ENCODE results near the gene FAM3C.

The FAM3C gene

GRCh38 chr7:121406944-121407343 lies 10.8 kb upstream of the FAM3C start:
- DNase-seq = no peak

DNA sequence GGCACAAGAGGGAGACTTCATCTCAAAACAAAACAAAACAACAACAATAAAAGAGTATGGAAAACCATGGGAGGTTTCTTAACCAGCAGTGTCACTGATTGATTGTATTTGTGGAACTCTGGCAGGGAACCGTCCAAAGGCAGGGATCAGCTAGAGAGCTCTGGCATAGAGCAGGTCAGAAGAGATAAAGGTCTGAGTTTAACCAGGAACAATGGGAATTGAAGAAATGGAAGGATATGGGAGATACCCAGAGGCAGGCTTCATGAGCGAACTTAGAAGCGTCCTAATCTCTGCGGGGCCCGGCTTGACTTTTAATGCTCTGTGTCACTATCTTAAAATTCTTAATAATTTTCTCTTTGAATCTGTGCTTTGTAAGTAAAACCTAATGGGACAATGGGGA lies 10.4 kb upstream of the FAM3C start:
- DNase-seq = no peak

DNA sequence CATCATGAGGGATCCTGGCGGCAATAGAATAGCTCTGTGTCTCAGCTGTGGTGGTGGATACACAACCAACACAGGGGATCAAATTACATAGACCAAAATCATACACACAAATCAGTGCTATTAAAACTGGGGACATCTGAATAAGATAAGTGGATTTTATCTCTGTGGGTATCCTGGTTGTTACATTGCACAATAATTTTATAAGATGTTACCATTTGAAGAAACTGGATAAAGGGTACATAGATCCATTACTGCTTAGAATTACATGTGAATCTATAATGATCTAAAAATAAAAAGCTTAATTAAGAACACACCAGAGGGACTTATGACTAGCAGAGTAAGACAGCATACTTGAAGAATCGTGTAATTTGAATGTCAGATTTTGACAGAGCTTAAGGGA lies 8.2 kb upstream of the FAM3C start:
- DNase-seq = peak in 1 of 3 experiments; percentile 41

- DNase-seq = no peak
These were observed 6.6 kb upstream of the FAM3C start for GRCh38 chr7:121402701-121403100.

DNA sequence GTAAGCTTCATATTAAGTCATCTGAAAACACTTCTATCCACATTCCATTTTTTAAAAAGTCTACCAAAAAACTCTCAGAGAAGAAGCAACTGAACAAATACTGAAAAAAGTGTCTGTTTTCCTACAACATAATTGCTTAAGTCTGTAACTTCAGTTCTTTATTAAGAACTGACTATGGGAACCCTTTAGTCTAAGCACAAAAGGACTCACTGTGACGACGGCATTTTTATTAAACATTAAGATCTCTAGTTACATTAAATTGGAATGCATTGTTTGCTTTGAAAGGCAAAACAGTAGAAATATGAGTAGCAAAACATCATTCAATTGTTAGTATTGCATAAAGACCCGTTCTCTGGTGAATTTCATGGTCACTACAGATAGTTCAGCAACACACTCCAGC lies 5.8 kb upstream of the FAM3C start:
- DNase-seq = peak in 1 of 3 experiments; percentile 40

GRCh38 chr7:121398246-121398645 lies 2.1 kb upstream of the FAM3C start:
- DNase-seq = peak in 1 of 3 experiments; percentile 37

DNA sequence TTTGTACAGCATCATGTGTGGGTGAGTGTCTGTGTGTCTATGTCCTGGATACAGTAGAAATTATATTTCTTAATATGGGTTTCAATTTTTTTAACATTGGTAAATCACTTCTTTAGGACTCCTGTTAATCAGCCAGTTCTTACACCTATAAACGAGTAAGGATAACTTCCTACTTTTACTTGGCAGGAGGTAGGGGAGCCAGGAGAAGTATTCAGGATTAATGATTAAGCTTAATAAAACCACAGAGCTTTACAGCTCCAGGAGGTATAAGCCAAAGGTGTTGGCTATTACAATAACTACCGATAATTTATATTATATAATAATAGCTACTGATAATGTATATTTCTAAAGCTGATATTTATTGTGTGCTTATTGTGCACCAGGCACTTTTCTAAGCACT lies 1.7 kb upstream of the FAM3C start:
- no peak for DNase-seq

DNA sequence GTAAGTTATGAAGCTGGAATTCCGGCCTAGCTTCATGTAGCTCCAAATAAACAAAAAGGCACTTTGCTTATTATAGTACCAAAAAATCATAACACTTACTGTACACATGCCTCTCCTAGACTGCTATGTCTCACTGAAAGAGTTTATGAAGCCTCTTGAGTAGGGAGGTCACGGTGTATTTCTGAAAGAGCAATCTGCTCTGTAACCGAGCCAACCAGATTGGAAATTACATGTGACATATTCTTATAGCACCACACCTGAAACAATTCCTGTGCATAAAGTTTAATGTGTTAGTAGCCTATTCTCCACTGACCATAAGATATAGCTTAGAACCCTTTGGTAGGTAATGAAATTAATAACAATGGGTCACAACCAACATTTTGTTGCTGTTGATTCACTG lies 1.3 kb upstream of the FAM3C start:
- DNase-seq = peak in 2 of 3 experiments; percentile 16 to 23

GRCh38 chr7:121395494-121395960 lies 581 bp downstream of the FAM3C start:
- DNase-seq = peak; percentile 47 to 92 (median 83)

GRCh38 chr7:121394709-121395140 lies 1.4 kb downstream of the FAM3C start:
- peak in 1 of 3 experiments; percentile 16 for DNase-seq

- DNase-seq = no peak
These were observed 3.1 kb downstream of the FAM3C start for GRCh38 chr7:121393005-121393366.

DNA sequence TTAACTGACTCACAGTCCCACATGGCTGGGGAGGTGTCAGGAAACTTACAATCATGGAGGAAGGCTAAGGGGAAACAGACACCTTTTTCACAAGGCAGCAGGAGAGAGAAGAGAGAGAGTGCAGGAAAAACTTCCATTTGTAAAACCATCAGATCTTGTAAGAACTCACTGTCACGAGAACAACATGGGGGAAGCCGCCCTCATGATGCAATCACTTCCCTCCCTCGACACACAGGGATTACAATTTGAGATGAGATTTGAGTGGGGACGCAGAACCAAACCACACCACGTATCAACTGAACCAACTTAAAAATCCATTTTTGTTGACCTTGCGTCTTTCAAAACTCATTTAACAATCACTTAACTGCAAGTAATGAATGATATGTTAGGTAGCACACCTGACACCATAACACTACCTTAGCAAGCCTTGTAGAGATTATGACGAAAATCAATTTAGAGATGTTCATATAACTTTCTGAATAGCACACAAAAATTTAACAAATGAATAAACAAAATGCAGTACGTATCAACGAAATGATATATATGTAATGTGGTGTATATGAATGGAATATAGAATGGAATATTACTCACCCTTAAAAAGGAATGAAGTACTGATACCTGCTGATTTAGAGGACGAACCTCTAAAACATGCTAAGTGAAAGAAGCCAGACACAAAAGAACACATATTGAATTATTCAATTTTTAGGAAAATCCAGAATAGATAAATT lies 3.7 kb downstream of the FAM3C start:
- DNase-seq = no peak

DNA sequence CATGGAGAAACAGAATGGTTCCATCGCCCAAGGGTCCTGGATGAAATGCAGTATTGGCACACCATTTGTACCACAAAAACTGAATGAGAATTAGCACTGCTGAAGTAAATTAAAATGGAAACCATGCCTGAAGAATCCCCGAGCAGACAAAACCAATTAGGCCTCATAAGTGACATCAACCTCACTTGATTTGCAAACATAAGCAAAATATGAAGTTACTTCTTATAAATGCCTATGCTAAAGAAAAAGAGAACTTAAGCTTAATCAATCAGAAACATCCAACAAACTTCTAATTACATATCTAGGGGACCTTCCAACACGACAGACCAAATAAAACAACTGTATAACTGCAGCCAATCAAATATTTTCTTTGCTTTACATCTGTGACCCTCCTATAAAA lies 4.4 kb downstream of the FAM3C start:
- DNase-seq = no peak

GRCh38 chr7:121390617-121391016 lies 5.5 kb downstream of the FAM3C start:
- DNase-seq = no peak

- no peak for DNase-seq
These were observed 6.0 kb downstream of the FAM3C start for GRCh38 chr7:121390109-121390508.

DNA sequence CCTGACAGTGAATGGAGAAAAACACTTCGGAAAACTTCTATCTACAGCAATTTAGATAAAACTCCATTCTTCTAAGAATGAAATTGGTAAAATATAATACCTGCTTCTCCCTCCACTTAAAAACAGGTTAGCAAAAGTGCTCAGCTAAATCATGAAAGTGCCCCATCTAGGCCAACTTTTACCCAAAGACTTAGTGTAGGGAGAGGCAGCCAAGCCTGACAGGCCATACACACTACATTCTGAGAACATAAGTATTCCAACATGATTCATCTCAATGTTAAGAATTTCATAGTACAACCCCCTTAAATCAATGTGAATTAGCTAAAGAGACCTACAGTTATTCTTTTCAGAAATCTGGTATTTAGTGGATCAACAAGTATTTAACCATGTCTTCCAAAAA lies 7.2 kb downstream of the FAM3C start:
- DNase-seq = no peak

DNA sequence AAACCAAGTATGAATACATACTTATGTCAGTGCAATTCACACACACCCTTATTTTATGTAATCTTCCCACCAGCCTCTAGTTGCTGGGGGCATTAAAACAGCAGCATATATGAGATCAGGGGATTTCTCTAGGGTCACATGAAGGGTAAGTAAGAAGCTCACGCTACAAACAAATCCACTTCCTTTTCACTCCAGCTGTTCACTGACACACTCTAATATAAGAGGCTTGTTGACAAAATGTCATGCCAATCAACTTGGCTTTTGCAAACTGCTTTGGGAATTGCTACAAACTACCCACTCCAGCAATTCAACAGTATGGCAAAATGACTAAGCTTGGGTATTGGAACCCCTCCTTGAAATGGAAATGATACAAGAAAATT lies 10.3 kb downstream of the FAM3C start:
- DNase-seq = peak; percentile 24 to 71 (median 42)

GRCh38 chr7:121385056-121385799 lies 10.9 kb downstream of the FAM3C start:
- no peak for DNase-seq

GRCh38 chr7:121384265-121384664 lies 11.8 kb downstream of the FAM3C start:
- DNase-seq = no peak

GRCh38 chr7:121383235-121383910 lies 12.7 kb downstream of the FAM3C start:
- no peak for DNase-seq

DNA sequence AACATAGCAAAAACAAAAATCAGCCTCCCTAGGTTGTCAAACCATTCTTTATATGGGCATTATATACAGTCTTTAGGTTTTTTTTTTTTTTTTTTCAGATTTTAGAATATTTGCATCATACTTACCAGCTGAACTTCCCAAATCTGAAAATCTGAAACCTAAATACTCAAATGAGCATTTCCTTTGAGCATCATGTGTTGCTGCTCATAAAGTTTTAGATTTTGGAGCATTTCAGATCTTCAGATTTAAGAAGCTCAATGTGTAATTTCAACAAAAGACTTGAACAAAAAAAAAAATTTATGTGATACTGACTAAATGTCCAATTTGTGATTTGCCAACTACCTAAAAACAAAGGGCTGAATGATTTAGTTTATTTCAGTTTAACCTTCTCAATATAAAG lies 13.6 kb downstream of the FAM3C start:
- no peak for DNase-seq

DNA sequence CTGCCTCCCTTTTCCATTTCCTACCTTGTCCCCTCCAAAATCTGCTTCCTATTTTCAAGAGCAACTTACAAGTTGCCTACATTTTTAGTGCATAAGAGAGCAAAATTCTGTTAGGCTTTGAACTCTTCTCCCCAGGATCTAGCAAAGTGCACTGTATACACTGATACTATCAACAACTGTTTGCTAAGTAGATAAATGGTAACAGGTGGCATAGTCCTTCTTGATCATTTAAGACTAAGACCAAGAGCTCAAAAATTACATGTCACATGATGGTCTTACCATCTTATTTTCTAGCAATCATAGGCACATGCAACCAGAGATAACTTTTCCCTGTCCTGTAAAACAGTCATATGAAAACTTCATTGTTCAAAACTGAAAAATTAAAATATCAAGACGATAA lies 16.2 kb downstream of the FAM3C start:
- no peak for DNase-seq

DNA sequence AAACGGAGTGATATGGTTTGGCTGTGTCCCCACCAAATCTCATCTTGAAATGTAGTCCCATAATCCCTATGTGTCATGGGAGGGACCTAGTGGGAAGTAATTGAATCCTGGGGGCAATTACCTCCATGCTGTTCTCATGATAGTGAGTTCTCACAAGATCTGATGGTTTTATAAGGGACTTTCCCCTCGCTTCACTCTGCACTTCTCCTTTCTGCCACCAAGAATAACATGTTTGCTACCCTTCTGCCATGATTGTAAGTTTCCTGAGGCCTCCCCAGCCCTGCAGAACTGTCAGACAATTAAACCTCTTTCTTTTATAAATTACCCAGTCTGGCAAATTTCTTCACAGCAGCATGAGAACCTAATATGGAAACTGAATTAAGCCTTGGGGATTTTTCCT lies 19.1 kb downstream of the FAM3C start:
- no peak for DNase-seq

DNA sequence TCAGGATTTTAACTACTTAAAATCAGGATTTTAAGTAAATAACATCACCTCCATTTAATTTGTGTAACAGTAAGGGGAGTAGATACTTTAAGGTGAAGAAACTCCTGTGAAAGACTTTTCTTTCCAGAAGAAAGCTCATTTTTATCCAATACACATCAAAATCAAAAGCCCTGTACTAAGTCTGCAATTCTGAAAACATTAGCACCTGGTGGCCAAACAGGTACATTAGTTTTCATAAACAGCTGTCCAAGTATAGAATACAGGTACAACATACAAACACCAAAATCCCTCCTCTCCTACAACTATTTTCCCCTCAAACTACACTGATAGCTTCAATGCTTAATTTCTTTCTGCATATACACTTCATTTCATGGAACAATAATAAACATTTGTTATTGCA lies 22.9 kb downstream of the FAM3C start:
- peak in 1 of 3 experiments; percentile 40 for DNase-seq

All from NCI-H1417 (cell line).